HCT116 (cell line): ENCODE measurements around the gene INPP4A. TPM values are rescaled to one million over a fixed set of nuclear protein-coding genes. Genes with fewer than 3 reads are reported as not detected.

Source experiments
- ATAC-seq: fragments of 200-7000 bp; cut with Tn5 transposase; 2 replicates; pipeline ENCODE4 v1.9.1; 2020; ENCODE audit warnings: mild to moderate bottlenecking, moderate library complexity
- BruUV-seq: library from RNA; stranded (reverse); fragments of 400-500 nt; replicated peaks from 2 replicates; lab custom pipeline; 2021; lab: Mats Ljungman, UMichigan
- CTCF ChIA-PET: fragments of 300-600 bp; sonication (Branson Sonifier 250); formaldehyde crosslinking; loops from one replicate; lab custom pipeline; 2021; ENCODE audit warnings: antibody characterized with exemption; lab: Charles Lee
- POLR2A ChIA-PET: fragments of 300-600, 350-600 bp; sonication (Branson Sonifier 250); formaldehyde crosslinking; loops from one replicate; lab custom pipeline; 2021; ENCODE audit warnings: antibody characterized with exemption; lab: Charles Lee
- RAD21 ChIA-PET, 2 experiments: fragments of 300-600 bp; sonication (Branson Sonifier 250); formaldehyde crosslinking; loops; one replicate each; lab custom pipeline; 2023; ENCODE audit warnings: low total read pairs in 2 of 2; ENCODE audit not compliant: uncharacterized antibody in 2 of 2, unreplicated experiment in 2 of 2, low non-redundant PET in 1 of 2; lab: Charles Lee
- DNase-seq: peaks from one replicate; pipeline ENCODE4 v3.0.0-alpha.2; 2010; ENCODE audit warnings: low read depth, low spot score
- H2AFZ ChIP-seq: fragments of 200-600 bp; shearing (Covaris generic), sonication (generic); 2 replicates; pipeline ENCODE4 v1.6.1; 2017; ENCODE audit warnings: low read depth, mixed run types, mixed read lengths, antibody characterized with exemption, low read length; ENCODE audit not compliant: poor library complexity, severe bottlenecking
- H3K27ac ChIP-seq: 2 replicates; pipeline ENCODE4 v1.5.1; 2012; ENCODE audit warnings: low read depth, low read length
- H3K27me3 ChIP-seq: fragments of 200-600 bp; sonication (generic); 2 replicates; pipeline ENCODE4 v1.6.1; 2016; ENCODE audit warnings: mixed run types, low read length, mixed read lengths; ENCODE audit not compliant: insufficient read depth
- H3K36me3 ChIP-seq, 2 experiments: fragments of 200-500 bp in 1 of 2; fragments of 200-600 bp in 1 of 2; sonication (Bioruptor generic) in 1 of 2; sonication (generic) in 1 of 2; 2 replicates each; pipeline versions ENCODE4 v1.5.1 to v1.6.1; 2014 to 2016; ENCODE audit warnings: low read length in 2 of 2, inconsistent platforms in 1 of 2, mixed read lengths in 1 of 2, mixed run types in 1 of 2; ENCODE audit not compliant: insufficient read depth in 2 of 2, control insufficient read depth in 1 of 2
- H3K4me1 ChIP-seq, 2 experiments: fragments of 200-600 bp in 1 of 2; sonication (generic) in 1 of 2; 2 replicates each; pipeline versions ENCODE4 v1.5.1 to v1.6.1; 2012 to 2017; ENCODE audit warnings: low read length in 2 of 2, inconsistent platforms in 1 of 2, mild to moderate bottlenecking in 1 of 2, mixed read lengths in 1 of 2, mixed run types in 1 of 2, moderate library complexity in 1 of 2; ENCODE audit not compliant: insufficient read depth in 2 of 2, control insufficient read depth in 1 of 2
- H3K4me2 ChIP-seq: fragments of 200-600 bp; sonication (generic); 2 replicates; pipeline ENCODE4 v1.6.1; 2017; ENCODE audit warnings: mixed run types, low read length, mixed read lengths
- H3K4me3 ChIP-seq, 2 experiments: fragments of 200-600 bp in 1 of 2; sonication (generic) in 1 of 2; replicated peaks in 1 of 2; 2 replicates each; pipeline ENCODE4 v1.5.1; 2011 to 2016; ENCODE audit warnings: low read length in 2 of 2, control low read depth in 1 of 2, low read depth in 1 of 2, mild to moderate bottlenecking in 1 of 2, mixed read lengths in 1 of 2, mixed run types in 1 of 2
- H3K79me2 ChIP-seq: fragments of 200-600 bp; sonication (generic); 2 replicates; pipeline ENCODE4 v1.6.1; 2017; ENCODE audit warnings: mild to moderate bottlenecking, mixed run types, low read length, moderate library complexity, mixed read lengths; ENCODE audit not compliant: insufficient read depth
- H3K9ac ChIP-seq: fragments of 200-600 bp; sonication (generic); 2 replicates; pipeline ENCODE4 v1.6.1; 2016; ENCODE audit warnings: low read length, mixed read lengths
- H3K9me2 ChIP-seq: fragments of 200-600 bp; sonication (generic), shearing (Covaris generic); 2 replicates; pipeline ENCODE4 v1.6.1; 2017; ENCODE audit warnings: mixed run types, mild to moderate bottlenecking, moderate library complexity; ENCODE audit not compliant: insufficient read depth
- H3K9me3 ChIP-seq, 2 experiments: fragments of 200-500 bp in 1 of 2; fragments of 200-600 bp in 1 of 2; sonication (Bioruptor generic) in 1 of 2; sonication (generic) in 1 of 2; 2 replicates each; pipeline ENCODE4 v1.6.1; 2014 to 2017; ENCODE audit warnings: low read length in 2 of 2, mixed read lengths in 2 of 2, inconsistent platforms in 1 of 2, low read depth in 1 of 2, mild to moderate bottlenecking in 1 of 2, mixed run types in 1 of 2, moderate library complexity in 1 of 2; ENCODE audit not compliant: control insufficient read depth in 1 of 2, insufficient read depth in 1 of 2
- H4K20me1 ChIP-seq: fragments of 200-600 bp; sonication (generic), shearing (Covaris generic); 2 replicates; pipeline ENCODE4 v1.6.1; 2017; ENCODE audit warnings: mixed run types, mild to moderate bottlenecking, moderate library complexity; ENCODE audit not compliant: insufficient read depth
- ATF3 ChIP-seq: IDR thresholded peaks from 2 replicates; pipeline ENCODE4 v1.6.1; 2012
- CBX3 ChIP-seq: IDR thresholded peaks from 2 replicates; pipeline ENCODE4 v1.6.1; 2012; ENCODE audit warnings: low read depth
- CEBPB ChIP-seq: IDR thresholded peaks from 2 replicates; pipeline ENCODE4 v1.6.1; 2012; ENCODE audit warnings: low read depth
- CTCF ChIP-seq, 3 experiments: fragments of 200-600 bp in 1 of 3; sonication (generic) in 1 of 3; IDR thresholded peaks in 2 of 3; conservative IDR thresholded peaks in 1 of 3; 2 replicates each; pipeline ENCODE4 v1.5.1; 2012 to 2017; ENCODE audit warnings: low read depth in 2 of 3, low read length in 2 of 3, antibody characterized with exemption in 1 of 3, borderline replicate concordance in 1 of 3, control low read depth in 1 of 3, mild to moderate bottlenecking in 1 of 3, mixed read lengths in 1 of 3, mixed run types in 1 of 3, moderate library complexity in 1 of 3; ENCODE audit not compliant: insufficient read depth in 1 of 3
- EGR1 ChIP-seq: IDR thresholded peaks from 2 replicates; pipeline ENCODE4 v1.6.1; 2012; ENCODE audit warnings: low read depth
- ELF1 ChIP-seq: IDR thresholded peaks from 2 replicates; pipeline ENCODE4 v1.6.1; 2012; ENCODE audit warnings: low read depth, borderline replicate concordance
- EZH2 ChIP-seq: fragments of 200-600 bp; sonication (generic); IDR thresholded peaks from 2 replicates; pipeline ENCODE4 v1.6.1; 2017; ENCODE audit warnings: antibody characterized with exemption, mixed run types
- EZH2phosphoT487 ChIP-seq: fragments of 200-600 bp; IDR thresholded peaks from 2 replicates; pipeline ENCODE4 v1.6.1; 2018; ENCODE audit warnings: antibody characterized with exemption, borderline replicate concordance
- MAX ChIP-seq: IDR thresholded peaks from 2 replicates; pipeline ENCODE4 v1.6.1; 2012
- POLR2AphosphoS5 ChIP-seq: IDR thresholded peaks from 2 replicates; pipeline ENCODE4 v1.6.1; 2011; ENCODE audit warnings: mild to moderate bottlenecking, low read depth, low read length, moderate library complexity
- RAD21 ChIP-seq: IDR thresholded peaks from 2 replicates; pipeline ENCODE4 v1.6.1; 2012; ENCODE audit warnings: low read depth, mild to moderate bottlenecking
- REST ChIP-seq: IDR thresholded peaks from 2 replicates; pipeline ENCODE4 v1.6.1; 2012; ENCODE audit warnings: low read depth
- SP1 ChIP-seq: IDR thresholded peaks from 2 replicates; pipeline ENCODE4 v1.6.1; 2012; ENCODE audit warnings: low read depth
- SRF ChIP-seq: IDR thresholded peaks from 2 replicates; pipeline ENCODE4 v1.6.1; 2012; ENCODE audit warnings: low read depth
- TCF7L2 ChIP-seq: IDR thresholded peaks from 2 replicates; pipeline ENCODE4 v1.7.0; 2011; ENCODE audit warnings: borderline replicate concordance, inconsistent platforms; ENCODE audit not compliant: insufficient read depth, insufficient read length; ENCODE audit errors: extremely low read depth
- YY1 ChIP-seq: IDR thresholded peaks from 2 replicates; pipeline ENCODE4 v1.6.1; 2011; ENCODE audit warnings: low read length, low read depth, moderate library complexity, mild to moderate bottlenecking; ENCODE audit not compliant: insufficient replicate concordance; ENCODE audit errors: extremely low read depth
- ZNF274 ChIP-seq: fragments of 200-500 bp; sonication (Bioruptor generic); IDR thresholded peaks from 2 replicates; pipeline ENCODE4 v1.6.1; 2014; ENCODE audit warnings: mild to moderate bottlenecking, low read depth, low read length, inconsistent platforms
- intact Hi-C: fragments of 100-400 bp; cut with micrococcal nuclease; formaldehyde crosslinking; loops from 2 replicates; pipeline ENCODE4 v1.10.0; 2022
- total RNA-seq: library from RNA; stranded (reverse); gene quantifications from one replicate; pipeline ENCODE4 v1.2.1, GENCODE V29; 2021; ENCODE audit not compliant: unreplicated experiment

INPP4A gene
- total RNA-seq, 1 experiment from 2014 or later, result 18.5 TPM

GRCh38 chr2:98473995-98474780 lies 29.5 kb downstream of the INPP4A start:
- no peak for DNase-seq
- ChIA-PET CTCF (interaction anchor here (1.4 kb wide), 1 partner anchor 14 kb away, joined by 5 read pairs; no protein-coding TSS in a partner anchor), RAD21 (no interaction called here), POLR2A (no interaction called here)
- H3K9me2 ChIP-seq, result no peaks in the 10 kb centered on the region
- H3K9me3 ChIP-seq, result no peaks in the 10 kb centered on the region
- TF ChIP-seq SRF, result no peak
- TF ChIP-seq MAX, result no peak
- no peak for TF ChIP-seq CTCF (IDR thresholded peaks at IDR 0.05 in 2 of 3, conservative IDR thresholded peaks at IDR 0.05 in 1 of 3; ENCODE audit: borderline replicate concordance in 1 of 3, insufficient read depth in 1 of 3, low read depth in 2 of 3, low read length in 2 of 3)
- no peak for TF ChIP-seq ELF1
- TF ChIP-seq EZH2phosphoT487, result no peak
- no peak for TF ChIP-seq CEBPB
- no peak for TF ChIP-seq REST
- TF ChIP-seq EZH2, result no peak
- no peak for TF ChIP-seq POLR2AphosphoS5
- TF ChIP-seq EGR1, result no peak
- no peak for TF ChIP-seq ATF3
- TF ChIP-seq RAD21, result no peak
- no peak for TF ChIP-seq CBX3
- TF ChIP-seq YY1, result no peak
- TF ChIP-seq TCF7L2, result no peak
- TF ChIP-seq SP1, result no peak
- TF ChIP-seq ZNF274, result no peak
- no peaks in the 10 kb centered on the region for H3K27me3 ChIP-seq
- peaks cover 13% of the 10 kb centered on the region; the same call in 1 of the 2 replicates for H3K79me2 ChIP-seq
- H3K4me3 ChIP-seq, result no peak overlapping the region
- no peak for ATAC-seq
- no peaks in the 10 kb centered on the region for H3K4me1 ChIP-seq
- H3K36me3 ChIP-seq, result no peaks in the 10 kb centered on the region
- H4K20me1 ChIP-seq, result no peaks in the 10 kb centered on the region
- H2AFZ ChIP-seq, result no peak overlapping the region
- no peak overlapping the region for H3K9ac ChIP-seq
- intact Hi-C loops, result no loop called here
- H3K27ac ChIP-seq, result no peak overlapping the region
- BruUV-seq, result no TSS peak
- H3K4me2 ChIP-seq, result no peak overlapping the region
